ENCODE measurements around the gene SLC25A38. TPM values are rescaled to one million over a fixed set of nuclear protein-coding genes. Genes with fewer than 3 reads are reported as not detected.

SLC25A38 gene
- total RNA-seq, 1 experiment from 2014 or later, result 45.9 TPM

GRCh38 chr3:39339086-39339485 lies 44.1 kb upstream of the SLC25A38 start:
- intact Hi-C loops (cut with micrococcal nuclease), result no loop called here
- peaks cover 6% of the 10 kb centered on the region for H3K4me1 Mint-ChIP-seq (ENCODE audit: insufficient read depth, unreplicated experiment)
- POLR2A ChIA-PET, result no interaction called here

GRCh38 chr3:39343076-39343717 lies 40.0 kb upstream of the SLC25A38 start:
- Mint-ChIP-seq H3K27me3 (ENCODE audit: insufficient read depth, unreplicated experiment) (peaks cover 13% of the 10 kb centered on the region), H3K9me3 (ENCODE audit: unreplicated experiment) (no peaks in the 10 kb centered on the region), H3K36me3 (ENCODE audit: insufficient read depth, unreplicated experiment) (no peaks in the 10 kb centered on the region), H3K4me3 (ENCODE audit: unreplicated experiment) (no peak overlapping the region), H3K27ac (ENCODE audit: low read depth, unreplicated experiment) (no peak overlapping the region), H3K4me1 (ENCODE audit: insufficient read depth, unreplicated experiment) (peaks cover 6% of the 10 kb centered on the region)
- DNase-seq (ENCODE audit: unreplicated experiment), result peak; percentile 12
- CTCF ChIA-PET, result interaction anchor here (1.3 kb wide), 1 partner anchor 55 kb away, joined by 3 read pairs; no protein-coding TSS in a partner anchor
- TF ChIP-seq CTCF (IDR thresholded peaks at IDR 0.05; ENCODE audit: unreplicated experiment), result no peak
- BruUV-seq (replicated peaks), result no TSS peak
- POLR2A ChIA-PET, result interaction anchor here (0.5 kb wide), 1 partner anchor 73 kb away, joined by 4 read pairs; no protein-coding TSS in a partner anchor
- intact Hi-C loops (cut with micrococcal nuclease), result no loop called here

More at GRCh38 chr3:39339086-39339485, 44.1 kb upstream of the SLC25A38 start:
- TF ChIP-seq CTCF (IDR thresholded peaks at IDR 0.05; ENCODE audit: unreplicated experiment), result no peak
- CTCF ChIA-PET, result no interaction called here
- no peak for DNase-seq (ENCODE audit: unreplicated experiment)
- H3K27ac Mint-ChIP-seq (ENCODE audit: low read depth, unreplicated experiment), result no peak overlapping the region
- peaks cover 13% of the 10 kb centered on the region for H3K27me3 Mint-ChIP-seq (ENCODE audit: insufficient read depth, unreplicated experiment)
- no TSS peak for BruUV-seq (replicated peaks)
- no peaks in the 10 kb centered on the region for H3K9me3 Mint-ChIP-seq (ENCODE audit: unreplicated experiment)
- no peak overlapping the region for H3K4me3 Mint-ChIP-seq (ENCODE audit: unreplicated experiment)
- no peaks in the 10 kb centered on the region for H3K36me3 Mint-ChIP-seq (ENCODE audit: insufficient read depth, unreplicated experiment)

- Mint-ChIP-seq H3K4me1 (ENCODE audit: insufficient read depth, unreplicated experiment) (peaks cover 6% of the 10 kb centered on the region), H3K27ac (ENCODE audit: low read depth, unreplicated experiment) (no peak overlapping the region), H3K27me3 (ENCODE audit: insufficient read depth, unreplicated experiment) (peaks cover 13% of the 10 kb centered on the region), H3K4me3 (ENCODE audit: unreplicated experiment) (no peak overlapping the region), H3K9me3 (ENCODE audit: unreplicated experiment) (no peaks in the 10 kb centered on the region), H3K36me3 (ENCODE audit: insufficient read depth, unreplicated experiment) (no peaks in the 10 kb centered on the region)
- no peak for DNase-seq (ENCODE audit: unreplicated experiment)
- intact Hi-C loops (cut with micrococcal nuclease), result no loop called here
- TF ChIP-seq CTCF (IDR thresholded peaks at IDR 0.05; ENCODE audit: unreplicated experiment), result no peak
- ChIA-PET POLR2A (interaction anchor here (0.5 to 0.6 kb wide), 2 partner anchors 72 to 132 kb away, joined by 4 read pairs; no protein-coding TSS in a partner anchor), CTCF (interaction anchor here (3.0 kb wide), 1 partner anchor 52 kb away, joined by 11 read pairs; no protein-coding TSS in a partner anchor)
- BruUV-seq (replicated peaks), result no TSS peak
Measured at GRCh38 chr3:39343760-39344159, 39.4 kb upstream of the SLC25A38 start.

- Mint-ChIP-seq H3K4me1 (ENCODE audit: insufficient read depth, unreplicated experiment) (peaks cover 6% of the 10 kb centered on the region), H3K27ac (ENCODE audit: low read depth, unreplicated experiment) (no peak overlapping the region), H3K27me3 (ENCODE audit: insufficient read depth, unreplicated experiment) (peaks cover 13% of the 10 kb centered on the region), H3K36me3 (ENCODE audit: insufficient read depth, unreplicated experiment) (no peaks in the 10 kb centered on the region), H3K4me3 (ENCODE audit: unreplicated experiment) (no peak overlapping the region), H3K9me3 (ENCODE audit: unreplicated experiment) (no peaks in the 10 kb centered on the region)
- ChIA-PET POLR2A (no interaction called here), CTCF (interaction anchor here (3.0 kb wide), 1 partner anchor 53 kb away, joined by 11 read pairs; no protein-coding TSS in a partner anchor)
- intact Hi-C loops (cut with micrococcal nuclease), result no loop called here
- BruUV-seq (replicated peaks), result no TSS peak
- no peak for TF ChIP-seq CTCF (IDR thresholded peaks at IDR 0.05; ENCODE audit: unreplicated experiment)
- DNase-seq (ENCODE audit: unreplicated experiment), result no peak
Measured at GRCh38 chr3:39344746-39345344, 38.3 kb upstream of the SLC25A38 start.

Data from MCF 10A (cell line).